Left renal pelvis (tissue), 4 donors: ENCODE measurements around the gene FBXO40. TPM values are rescaled to one million over a fixed set of nuclear protein-coding genes. Genes with fewer than 3 reads are reported as not detected.

Experiments used
- DNase-seq, 4 donors: peaks; one replicate each; pipeline ENCODE4 v3.0.0-alpha.2; 2013; ENCODE audit warnings: low read depth in 4 of 4, low spot score in 3 of 4
- polyA plus RNA-seq, 4 donors: library from polyadenylated mRNA; unstranded; fragments of 120-200 nt; gene quantifications; one replicate each; pipeline ENCODE4 v1.2.1, GENCODE V29; 2013; ENCODE audit not compliant: insufficient read length in 4 of 4

Gene FBXO40
- polyA plus RNA-seq, 4 donors, result 0.03 to 0.04 TPM; not detected in 2

DNA sequence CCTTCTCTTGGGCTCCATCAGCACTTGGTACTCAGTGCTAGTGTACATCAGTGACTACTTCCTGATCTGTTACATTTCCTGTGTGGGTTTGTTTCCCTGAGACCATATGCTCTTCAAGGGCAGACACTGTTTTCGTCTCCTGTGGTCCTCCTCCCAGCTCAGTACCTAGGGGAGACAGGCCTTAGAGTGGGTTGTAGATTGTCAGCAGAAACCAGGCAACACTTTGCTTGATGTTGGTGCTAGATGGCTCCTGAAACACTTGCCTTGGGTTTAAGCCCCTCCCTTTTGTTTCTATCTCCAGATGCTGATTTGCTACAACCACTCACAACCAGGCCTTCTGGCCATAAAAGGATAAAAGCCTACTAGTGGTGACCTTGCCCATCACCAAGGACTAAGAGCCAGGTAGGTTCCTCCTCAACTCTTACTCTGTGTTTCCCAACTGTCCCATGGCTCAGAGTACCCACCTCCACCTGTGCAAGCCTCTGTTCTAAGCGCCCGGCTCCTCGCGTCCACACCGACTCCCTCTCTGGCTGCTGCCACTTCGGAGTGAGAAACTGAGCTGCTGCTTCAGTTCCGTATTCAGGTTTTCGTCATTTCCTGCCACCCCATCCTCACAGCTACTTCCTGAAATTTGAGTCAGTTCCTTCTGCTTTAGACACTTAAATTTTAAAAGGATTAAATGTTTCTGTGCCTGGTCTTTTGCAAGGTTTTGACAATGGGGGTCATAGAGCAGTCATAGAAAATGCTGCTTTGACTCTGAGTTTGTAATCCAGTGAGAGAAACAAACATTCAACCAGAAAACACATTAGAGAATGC lies 67.4 kb downstream of the FBXO40 start, which contains the start of gene HCLS1:
Gene HCLS1, minus strand, starts transcription at position 548 of the 816 bp plus-strand sequence. CDS start 2,556 bp downstream, outside the sequence.
- no peak for DNase-seq

DNA sequence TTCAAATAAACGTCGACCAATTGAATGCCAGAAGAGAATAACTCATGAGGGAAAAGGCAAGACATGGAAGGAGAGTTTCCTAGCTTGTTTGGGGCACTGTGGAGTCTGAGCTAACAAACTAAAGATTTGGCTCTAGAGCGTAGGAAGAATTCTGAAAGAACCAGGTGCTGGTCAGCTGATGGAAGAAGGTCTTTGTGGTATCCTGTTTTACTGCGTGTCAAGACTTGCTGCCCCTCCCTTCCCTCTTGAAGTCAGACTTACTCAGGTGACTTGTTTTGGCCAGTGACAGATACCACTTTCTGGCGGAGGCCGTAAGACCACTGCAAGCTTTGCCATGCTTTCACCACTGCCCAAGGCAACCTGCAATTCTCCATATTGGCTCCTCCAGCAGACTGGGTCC lies 68.2 kb downstream of the FBXO40 start:
- no peak for DNase-seq

DNA sequence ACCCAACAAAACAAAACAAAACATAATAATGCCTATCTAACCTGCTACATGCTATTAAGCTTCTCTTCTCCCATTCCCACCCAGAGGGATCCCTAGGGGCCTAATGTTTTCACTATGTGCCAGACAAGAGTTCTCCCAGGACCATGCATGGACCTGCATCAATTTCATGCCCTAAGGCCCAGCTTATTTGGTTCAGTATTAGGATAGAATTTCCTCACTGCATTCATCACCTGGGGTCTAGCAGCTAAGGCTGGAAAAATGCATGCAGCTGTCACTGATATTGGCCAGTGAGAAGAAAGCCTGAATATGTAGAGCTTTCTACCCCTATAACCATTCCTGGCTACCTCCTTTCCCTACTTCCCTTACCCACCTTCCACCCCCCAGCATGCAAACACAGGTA lies 69.6 kb downstream of the FBXO40 start:
- DNase-seq, result no peak

DNA sequence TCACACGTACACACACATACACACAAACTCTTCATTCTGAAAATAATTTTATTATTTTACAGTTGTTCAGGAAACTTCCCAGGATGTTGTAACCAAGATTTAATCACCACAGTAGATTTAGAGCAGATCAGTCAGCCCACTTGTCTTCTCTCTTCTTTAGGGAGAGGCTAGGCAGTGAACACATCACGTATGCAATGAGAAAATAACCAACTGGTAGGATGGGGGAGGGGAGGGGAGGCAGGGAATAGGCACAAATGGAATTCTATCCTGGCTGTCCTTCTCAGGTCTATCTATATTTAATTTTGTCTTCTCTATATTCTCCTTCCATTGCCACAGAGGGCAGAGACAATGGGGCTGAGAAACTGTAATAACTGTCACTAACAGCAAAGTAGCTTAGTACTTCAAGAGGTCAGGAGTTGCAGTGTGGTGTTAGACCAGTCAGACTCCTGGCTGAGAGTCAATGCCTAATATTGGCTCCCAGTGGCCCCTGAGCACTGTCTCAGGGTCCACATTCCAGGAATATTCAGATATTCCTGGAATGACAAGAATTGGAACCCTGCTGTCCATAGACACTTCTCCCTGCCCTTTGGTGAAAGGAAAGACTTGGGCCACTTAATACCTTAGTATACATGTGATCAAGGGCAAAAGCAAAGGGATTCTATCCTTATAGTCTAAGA lies 70.1 kb downstream of the FBXO40 start:
- DNase-seq, result no peak

DNA sequence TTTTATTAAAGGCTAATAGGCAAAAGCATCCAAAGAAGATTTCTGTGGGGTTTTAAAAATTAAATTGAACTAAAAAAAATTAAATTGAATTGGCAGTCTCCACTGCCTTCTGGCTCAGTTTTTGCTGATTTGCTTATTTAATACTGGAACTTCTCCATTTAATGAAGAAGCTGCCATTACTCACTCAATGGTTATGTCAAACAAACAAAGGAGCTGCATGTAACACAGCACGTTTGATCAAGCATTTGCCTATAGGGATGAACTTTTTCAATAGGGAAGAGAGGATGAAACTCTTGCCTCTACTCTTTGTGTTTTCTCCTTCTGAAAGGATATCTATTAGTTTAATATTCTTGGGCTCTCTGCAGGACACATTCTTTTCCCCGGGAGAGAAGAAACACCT lies 72.3 kb downstream of the FBXO40 start:
- DNase-seq, result no peak

DNA sequence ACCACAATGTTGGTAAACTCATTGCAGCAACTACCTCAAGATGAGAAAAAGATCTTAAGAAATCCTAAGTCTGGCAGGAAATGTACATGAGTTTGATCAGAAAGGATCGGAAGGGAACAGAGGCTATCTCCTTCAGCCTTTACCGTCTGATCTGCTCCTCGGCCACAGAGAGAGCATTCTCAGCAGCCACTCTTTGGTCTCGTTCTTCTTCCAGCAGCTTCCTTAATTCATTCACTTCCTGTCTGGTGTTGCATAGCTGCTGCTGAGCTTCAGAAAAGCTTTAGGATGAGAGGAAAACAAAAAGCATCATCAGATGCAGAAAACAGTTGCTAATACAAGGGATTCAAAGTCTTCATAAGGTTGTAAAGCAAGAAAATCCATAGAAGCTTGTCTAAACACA lies 74.2 kb downstream of the FBXO40 start:
- DNase-seq, result no peak

DNA sequence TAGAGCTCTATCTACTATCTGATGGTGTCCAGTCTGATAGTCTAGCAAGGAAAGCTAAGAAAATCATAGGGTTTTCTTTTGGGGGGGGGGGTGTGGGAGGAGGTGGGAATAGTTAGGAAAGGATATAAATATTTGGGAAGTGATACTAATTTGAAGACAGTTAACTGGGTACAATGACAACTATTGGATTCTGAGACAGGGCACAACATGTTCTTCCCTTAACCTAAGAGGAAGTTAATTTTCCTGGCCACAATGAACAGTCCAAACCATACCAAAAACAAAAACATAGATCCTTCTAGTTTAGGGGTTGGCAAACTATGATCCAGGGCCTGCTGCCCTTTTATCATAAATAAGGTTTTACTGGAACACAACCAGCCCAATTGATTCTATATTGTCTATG lies 77.5 kb downstream of the FBXO40 start:
- DNase-seq, result no peak

DNA sequence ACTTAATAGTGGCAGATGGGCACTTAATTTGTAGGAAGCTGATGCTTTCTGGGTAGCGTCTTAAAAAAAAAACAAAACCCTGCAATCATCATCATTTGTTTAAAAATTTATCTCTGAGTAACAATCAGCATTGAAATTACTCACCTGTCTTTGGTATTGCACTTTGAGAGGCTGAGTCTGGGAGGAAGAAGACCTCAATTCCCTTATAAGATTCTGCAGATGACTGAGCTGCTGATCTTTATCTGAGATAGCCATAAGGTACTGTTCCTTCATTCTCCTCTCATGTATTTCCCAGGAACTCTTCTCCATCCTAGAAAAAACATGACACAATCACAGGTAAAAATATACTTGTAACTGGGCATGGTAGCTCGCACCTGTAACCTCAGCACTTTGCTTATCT lies 84.0 kb downstream of the FBXO40 start:
- DNase-seq, result no peak

Other genes with a start within 250 kb of the FBXO40 start
- 1 to 10 TPM; 3.6 to 5.9 (median 5.0) TPM for gene POLQ, start 47.4 kb upstream of the FBXO40 start, polyA plus RNA-seq
- gene ARGFX, start 25.4 kb upstream of the FBXO40 start, polyA plus RNA-seq, result not detected
- gene HCLS1, start 67.5 kb downstream of the FBXO40 start, polyA plus RNA-seq, result 1 to 10 TPM; 5.0 to 8.8 (median 7.8) TPM
- 10 to 100 TPM; 57.2 to 89.9 (median 82.9) TPM for gene GOLGB1, start 156.4 kb downstream of the FBXO40 start, polyA plus RNA-seq
- 10 to 100 TPM; 34.6 to 38.5 (median 36.6) TPM for gene IQCB1, start 241.7 kb downstream of the FBXO40 start, polyA plus RNA-seq
- 1 to 10 TPM; 3.8 to 8.0 (median 7.6) TPM for gene EAF2, start 241.8 kb downstream of the FBXO40 start, polyA plus RNA-seq